NCI-H1930 (cell line): ENCODE measurements around the gene GBA2.

ENCODE experiments used
- DNase-seq, 2 experiments: peaks; one replicate each; lab custom pipeline; 2025; lab: John Stamatoyannopoulos, UW

The GBA2 gene

DNA sequence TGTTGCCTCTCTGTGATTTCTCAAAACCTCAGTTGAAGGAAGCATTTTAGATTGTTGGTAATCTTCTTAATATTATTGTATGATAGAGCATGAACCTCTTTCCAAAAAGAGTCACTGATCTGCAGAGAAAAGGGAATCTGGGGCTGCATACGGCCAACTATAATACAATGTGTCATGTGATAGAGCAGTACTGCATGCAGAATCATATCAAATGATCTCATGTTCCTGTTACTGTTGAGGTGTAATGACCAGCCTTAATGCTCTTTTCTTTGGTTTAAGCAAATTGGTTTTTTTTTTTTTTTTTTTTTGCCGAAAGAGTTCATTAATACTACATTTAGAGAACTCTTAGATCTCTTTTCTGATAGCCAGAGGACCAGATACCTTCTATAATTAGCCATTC is 18.0 kb upstream of the GBA2 start:
- no peak for DNase-seq

- DNase-seq = no peak
Observed at GRCh38 chr9:35763803-35764202, 14.8 kb upstream of the GBA2 start.

DNA sequence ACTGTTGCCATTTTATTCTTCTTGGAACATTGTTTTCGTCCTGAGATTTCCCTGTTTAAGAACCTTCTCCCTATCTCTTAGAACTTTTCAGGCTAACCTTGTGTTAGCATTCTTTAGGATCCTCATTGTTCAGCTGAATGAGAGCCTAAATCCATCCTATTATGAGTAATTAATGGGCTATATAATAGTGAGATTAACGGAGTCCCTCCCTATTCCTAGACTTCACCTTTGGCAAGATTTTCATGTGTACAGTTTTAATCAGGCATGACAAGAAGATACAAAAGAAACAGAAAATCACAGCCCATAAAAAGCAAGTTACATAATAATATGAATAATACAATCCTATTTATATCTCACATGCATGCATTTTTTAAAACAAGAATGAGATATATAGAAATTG is 14.2 kb upstream of the GBA2 start:
- DNase-seq = no peak

DNA sequence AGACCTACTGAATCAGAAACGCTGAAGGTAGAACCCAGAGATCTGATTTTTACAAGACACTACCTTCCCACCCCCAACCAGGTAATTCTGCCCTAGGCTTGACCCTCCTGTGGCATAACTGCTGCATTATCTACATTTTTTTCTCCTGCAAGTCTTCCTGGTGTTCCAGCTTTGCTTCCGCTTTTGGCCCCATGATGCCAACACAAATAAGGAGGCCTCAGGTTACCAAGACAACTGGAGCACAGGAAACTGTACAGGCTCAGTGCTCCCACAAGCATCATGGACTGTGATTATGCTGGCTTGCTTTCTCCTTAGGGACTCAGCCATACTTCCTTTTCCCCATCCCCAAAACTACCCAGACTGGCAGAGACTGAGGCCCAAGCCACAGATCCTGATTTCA is 11.6 kb upstream of the GBA2 start:
- no peak for DNase-seq

- DNase-seq = no peak
Observed at GRCh38 chr9:35759795-35760194, 10.8 kb upstream of the GBA2 start.

- DNase-seq = no peak
Observed at GRCh38 chr9:35758475-35759050, 9.5 kb upstream of the GBA2 start.

- DNase-seq = no peak
Observed at GRCh38 chr9:35757892-35758275, 8.9 kb upstream of the GBA2 start.

- DNase-seq = peak; percentile 66 to 71
Observed at GRCh38 chr9:35757226-35757891, 8.3 kb upstream of the GBA2 start.

GRCh38 chr9:35756275-35757225 is 7.5 kb upstream of the GBA2 start:
- DNase-seq = peak; percentile 70 to 74

DNA sequence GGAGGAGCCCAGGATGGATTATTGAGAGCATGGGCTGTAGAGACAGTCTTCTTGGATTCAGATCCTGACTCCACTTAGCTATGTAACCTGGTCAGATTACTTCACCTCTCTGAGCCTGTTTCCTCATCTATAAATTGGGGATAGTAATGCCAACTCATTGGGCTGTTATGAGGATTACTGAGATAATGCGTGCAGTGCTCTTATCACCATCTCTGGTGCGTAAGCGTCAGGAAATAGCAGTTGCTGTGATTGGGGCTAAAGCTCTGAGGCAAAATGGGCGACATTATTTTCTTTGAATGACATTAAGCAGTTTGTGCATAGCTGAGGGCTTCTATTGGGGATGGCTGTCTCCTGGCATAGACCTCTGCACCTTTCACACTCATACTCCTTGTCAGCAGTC is 6.0 kb upstream of the GBA2 start:
- no peak for DNase-seq

DNA sequence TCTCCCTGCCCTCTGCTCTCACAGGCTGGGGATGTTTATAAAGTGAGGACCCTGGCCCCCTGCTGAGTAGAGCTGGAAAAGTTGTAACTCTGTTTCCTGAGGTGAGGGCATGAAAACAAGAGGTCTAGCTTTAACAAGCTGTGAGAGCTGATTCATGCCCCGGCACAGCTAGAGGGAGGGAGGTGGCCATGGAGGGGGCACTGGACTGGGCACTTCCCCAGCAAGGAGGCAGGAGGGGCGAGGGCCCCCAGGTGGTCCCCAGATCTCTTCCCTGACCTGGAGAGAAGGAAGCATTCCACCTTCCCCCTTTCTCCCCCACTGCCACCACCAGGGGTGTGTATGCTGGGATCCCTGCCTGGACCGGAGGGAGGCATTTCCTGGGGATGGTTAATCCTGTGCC is 5.2 kb upstream of the GBA2 start, which contains the start of gene MSMP:
Gene MSMP, minus strand, starts transcription at position 13 of the 400 bp plus-strand sequence. CDS start 147 bp downstream, outside the sequence.
- no peak for DNase-seq

- no peak for DNase-seq
Observed at GRCh38 chr9:35753466-35753865, 4.4 kb upstream of the GBA2 start.

DNA sequence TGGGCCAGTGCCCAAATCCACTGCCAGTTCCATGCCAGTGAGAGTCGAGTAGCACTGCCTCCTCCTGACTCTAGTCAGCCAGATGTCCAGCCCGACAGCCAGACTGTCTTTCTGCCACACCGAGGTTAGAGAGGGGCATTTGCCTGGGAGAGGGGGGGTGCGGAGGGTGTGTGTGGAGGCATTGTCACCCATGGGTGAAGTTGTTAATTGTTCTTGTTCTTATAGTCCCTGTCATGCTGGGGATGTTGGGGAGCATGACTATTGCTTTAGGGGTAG is 1.2 kb upstream of the GBA2 start:
- no peak for DNase-seq

GRCh38 chr9:35749515-35750255 is 657 bp upstream of the GBA2 start:
- DNase-seq = no peak

- no peak for DNase-seq
Observed at GRCh38 chr9:35748242-35748857, 678 bp downstream of the GBA2 start.

- DNase-seq = no peak
Observed at GRCh38 chr9:35746583-35746982, 2.4 kb downstream of the GBA2 start.

DNA sequence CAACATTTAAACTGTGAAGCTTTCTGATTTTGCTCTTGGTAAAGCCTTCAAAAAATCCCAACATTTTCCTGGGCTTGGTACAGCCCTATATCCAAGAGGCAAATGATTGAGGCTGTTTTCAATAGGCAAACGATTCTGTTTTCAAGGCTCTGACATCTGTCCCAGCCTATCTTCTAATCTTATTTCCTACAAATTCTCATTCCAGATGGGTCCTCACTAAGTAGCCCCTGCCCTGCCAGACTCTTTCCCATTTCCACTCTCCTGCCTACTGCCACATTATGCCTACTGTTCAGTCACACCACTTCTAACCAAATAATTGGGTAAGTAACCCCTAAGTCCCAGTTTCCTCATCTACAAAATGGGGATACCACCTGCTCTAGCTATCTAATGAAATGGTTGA is 3.5 kb downstream of the GBA2 start:
- no peak for DNase-seq

GRCh38 chr9:35743880-35744518 is 5.0 kb downstream of the GBA2 start:
- DNase-seq = no peak

DNA sequence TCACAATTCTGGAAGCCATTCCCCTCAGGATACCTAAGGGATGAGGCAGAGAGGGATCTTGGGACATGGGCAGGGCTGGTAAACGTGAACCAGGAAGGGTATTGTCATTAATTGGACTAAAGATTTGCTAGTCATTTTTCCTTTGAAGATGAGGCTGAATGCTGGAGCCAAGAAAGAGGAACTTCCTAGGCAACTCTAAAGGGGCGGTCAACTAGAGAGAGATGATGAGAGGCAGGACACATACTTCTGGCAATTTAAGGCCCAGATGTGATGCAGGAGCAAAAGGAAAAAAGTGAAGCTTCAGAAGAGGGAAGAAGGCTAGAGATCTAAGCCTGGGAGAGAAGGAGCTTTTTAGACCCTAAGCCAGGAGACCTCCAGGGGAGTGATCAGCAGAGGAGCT is 5.6 kb downstream of the GBA2 start:
- no peak for DNase-seq

DNA sequence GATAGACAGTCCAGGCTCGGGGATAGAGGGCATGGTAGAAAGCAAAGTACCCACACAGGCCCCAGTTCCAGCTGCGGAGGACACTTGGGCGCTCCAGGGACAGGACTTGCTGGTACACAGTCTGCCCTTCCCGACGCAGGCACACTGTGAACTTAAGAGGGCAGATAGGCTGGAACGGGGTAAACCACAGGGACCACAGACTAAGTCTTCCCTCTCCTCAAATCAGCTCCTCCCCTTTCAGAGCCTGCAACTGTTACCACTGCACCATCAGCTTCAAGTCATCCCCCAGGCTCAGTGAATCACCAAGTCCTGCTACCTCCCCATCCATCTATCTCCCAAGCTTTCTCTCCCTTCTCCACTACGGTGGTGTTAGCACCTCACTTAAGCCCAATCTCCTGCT is 7.3 kb downstream of the GBA2 start:
- DNase-seq = no peak

DNA sequence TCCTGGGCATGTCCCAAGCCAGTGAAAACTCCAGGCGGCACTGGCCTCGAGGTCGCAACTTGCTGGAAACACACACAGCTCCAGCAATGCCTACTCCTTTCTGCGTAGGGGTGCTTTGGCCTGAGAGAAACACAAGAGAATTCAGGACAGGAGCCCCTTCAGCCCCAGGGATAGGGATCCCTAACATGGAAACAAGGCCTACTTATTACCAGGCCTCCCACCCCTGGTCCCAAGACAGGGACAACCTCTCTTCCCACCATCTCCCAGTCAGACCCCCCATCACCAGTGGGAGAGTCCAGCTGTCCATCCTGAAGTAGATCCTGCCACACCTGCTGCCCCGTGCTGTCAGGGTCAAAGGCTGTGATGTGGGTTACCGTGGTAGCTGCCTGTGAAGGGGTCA is 8.8 kb downstream of the GBA2 start:
- no peak for DNase-seq

DNA sequence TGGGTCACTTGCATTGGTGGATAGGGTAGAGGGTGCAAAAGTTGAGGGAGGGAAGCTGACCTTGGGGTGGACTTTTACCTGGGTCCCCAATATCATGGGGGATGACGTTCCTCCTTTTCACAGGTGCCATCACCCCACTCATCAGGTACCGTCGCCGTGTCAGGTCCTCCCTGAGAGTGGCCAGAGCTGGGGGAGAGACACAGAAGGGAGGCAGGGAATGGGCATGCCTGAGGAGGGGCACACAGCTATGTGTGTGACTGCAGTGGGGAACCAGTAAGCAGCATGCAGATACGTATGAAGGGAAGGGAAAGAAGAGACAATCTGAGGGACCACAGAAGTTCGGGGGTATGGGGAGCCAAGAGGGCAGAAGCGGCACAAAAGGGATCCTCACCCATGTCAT is 10.1 kb downstream of the GBA2 start:
- DNase-seq = no peak
